Mucosa of descending colon (tissue), 3 donors: ENCODE data around the gene ATG13. TPM values are rescaled to one million over a fixed set of nuclear protein-coding genes. Genes with fewer than 3 reads are reported as not detected.
"Not testable (repeated sequence)": the region's sequence is repeated elsewhere in the genome, so short reads cannot be mapped to it uniquely, and the experiment has no call there.

ENCODE experiments used
- ATAC-seq: fragments of 200-7000 bp; cut with Tn5 transposase; one replicate; pipeline ENCODE4 v1.9.1; 2020; ENCODE audit warnings: mild to moderate bottlenecking, moderate library complexity
- DNase-seq, 3 donors: peaks; one replicate each; pipeline ENCODE4 v3.0.0-alpha.2; 2020
- H3K36me3 ChIP-seq: fragments of 200-600 bp; one replicate; pipeline ENCODE4 v1.8.0; 2021; ENCODE audit warnings: low read depth, mild to moderate bottlenecking
- H3K4me1 ChIP-seq: fragments of 200-600 bp; one replicate; pipeline ENCODE4 v1.8.0; 2021; ENCODE audit warnings: low read depth, mild to moderate bottlenecking
- H3K4me3 ChIP-seq: fragments of 200-600 bp; one replicate; pipeline ENCODE4 v1.8.0; 2021; ENCODE audit warnings: mild to moderate bottlenecking
- H3K9me3 ChIP-seq: fragments of 200-600 bp; one replicate; pipeline ENCODE4 v1.8.0; 2021; ENCODE audit warnings: mild to moderate bottlenecking
- intact Hi-C, 2 donors: fragments of 100-400 bp; cut with DNase I in 1 of 2; cut with micrococcal nuclease in 1 of 2; formaldehyde crosslinking; loops; one replicate each; pipeline versions ENCODE4 v1.11.0 to v1.11.1; 2022; cut with DNase I, micrococcal nuclease
- total RNA-seq, 3 donors: library from RNA; stranded (reverse); fragmentation: NEBNext Ultra II Directional in 2 of 3; extraction: Animal tissue kit (Norgen Biotek cat#: 25700) in 2 of 3; gene quantifications; one replicate each; pipeline versions ENCODE4 v1.2.1 to v1.2.4, GENCODE V29; 2021 to 2023
- TF ChIP-seq, protein P1 (sequence below): fragments of 200-600 bp; IDR thresholded peaks from one replicate; pipeline ENCODE4 v1.8.0; 2022; ENCODE audit warnings: antibody characterized with exemption, mild to moderate bottlenecking
- donor health status: DM: no; HTN: no; CAD: no; lungs with moderate emphysema.
- donor health status: DM: no; HTN: no; CAD: no.
- donor health status: DM: no; HTN: yes; CAD: no.

ATG13 gene
- total RNA-seq, 3 donors from 2014 or later: 61.6 to 81.4 (median 62.3) TPM

DNA sequence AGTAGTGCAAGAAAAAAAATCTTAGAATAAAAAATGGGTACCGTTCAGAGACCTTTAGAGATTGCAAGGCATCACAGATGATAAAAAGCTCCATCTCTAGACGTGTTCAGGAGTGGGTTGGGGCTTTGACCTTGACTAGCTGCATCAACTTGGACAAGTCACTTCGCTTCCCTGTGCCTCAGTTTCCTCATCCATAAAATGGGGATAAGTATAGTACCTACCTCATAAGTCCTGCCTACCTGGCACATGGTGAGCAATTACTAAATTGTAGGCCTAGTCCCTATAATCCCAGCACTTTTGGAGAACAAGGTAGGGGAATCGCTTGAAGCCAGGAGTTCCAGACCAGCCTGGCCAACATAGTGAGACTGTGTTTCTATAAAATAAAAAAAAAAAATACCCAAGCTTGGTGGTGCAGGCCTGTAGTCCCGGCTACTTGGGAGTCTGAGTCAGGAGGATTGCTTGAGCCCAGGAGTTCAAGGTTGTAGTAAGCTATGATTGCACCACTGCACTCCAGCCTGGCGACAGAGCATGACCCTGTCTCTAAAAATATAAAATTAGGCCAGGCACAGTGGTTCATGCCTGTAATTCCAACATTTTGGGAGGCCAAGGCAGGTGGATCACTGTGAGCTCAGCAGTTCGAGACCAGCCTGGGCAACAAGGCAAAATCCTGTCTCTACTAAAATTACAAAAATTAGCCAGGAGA lies 95.7 kb downstream of the ATG13 start:
- Histone ChIP-seq H3K4me3 (no peak overlapping the region), H3K4me1 (peaks cover 3% of the 10 kb centered on the region), H3K9me3 (no peaks in the 10 kb centered on the region), H3K36me3 (no peaks in the 10 kb centered on the region)
- DNase-seq (no peak), ATAC-seq (no peak)
- TF ChIP-seq, protein P1, sequence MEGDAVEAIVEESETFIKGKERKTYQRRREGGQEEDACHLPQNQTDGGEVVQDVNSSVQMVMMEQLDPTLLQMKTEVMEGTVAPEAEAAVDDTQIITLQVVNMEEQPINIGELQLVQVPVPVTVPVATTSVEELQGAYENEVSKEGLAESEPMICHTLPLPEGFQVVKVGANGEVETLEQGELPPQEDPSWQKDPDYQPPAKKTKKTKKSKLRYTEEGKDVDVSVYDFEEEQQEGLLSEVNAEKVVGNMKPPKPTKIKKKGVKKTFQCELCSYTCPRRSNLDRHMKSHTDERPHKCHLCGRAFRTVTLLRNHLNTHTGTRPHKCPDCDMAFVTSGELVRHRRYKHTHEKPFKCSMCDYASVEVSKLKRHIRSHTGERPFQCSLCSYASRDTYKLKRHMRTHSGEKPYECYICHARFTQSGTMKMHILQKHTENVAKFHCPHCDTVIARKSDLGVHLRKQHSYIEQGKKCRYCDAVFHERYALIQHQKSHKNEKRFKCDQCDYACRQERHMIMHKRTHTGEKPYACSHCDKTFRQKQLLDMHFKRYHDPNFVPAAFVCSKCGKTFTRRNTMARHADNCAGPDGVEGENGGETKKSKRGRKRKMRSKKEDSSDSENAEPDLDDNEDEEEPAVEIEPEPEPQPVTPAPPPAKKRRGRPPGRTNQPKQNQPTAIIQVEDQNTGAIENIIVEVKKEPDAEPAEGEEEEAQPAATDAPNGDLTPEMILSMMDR: no peak
- intact Hi-C loops: no loop called here

DNA sequence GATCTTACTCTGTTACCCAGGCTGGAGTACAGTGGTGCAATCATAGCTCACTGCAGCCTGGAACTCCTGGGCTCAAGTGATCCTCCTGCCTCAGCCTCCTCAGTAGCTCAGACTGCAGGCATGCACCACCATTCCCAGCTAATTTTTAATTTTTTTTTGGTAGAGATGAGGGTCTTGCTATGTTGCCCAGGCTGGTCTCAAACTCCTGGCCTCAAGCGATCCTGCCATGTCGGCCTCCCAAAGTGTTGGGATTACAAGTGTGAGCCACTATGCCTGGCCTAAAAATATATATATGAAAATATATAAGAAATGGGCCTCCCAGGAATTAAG lies 100.4 kb downstream of the ATG13 start:
- ATAC-seq, intact Hi-C loops, H3K36me3 ChIP-seq, DNase-seq, H3K4me3 ChIP-seq, H3K4me1 ChIP-seq, H3K9me3 ChIP-seq: not testable (repeated sequence)

DNA sequence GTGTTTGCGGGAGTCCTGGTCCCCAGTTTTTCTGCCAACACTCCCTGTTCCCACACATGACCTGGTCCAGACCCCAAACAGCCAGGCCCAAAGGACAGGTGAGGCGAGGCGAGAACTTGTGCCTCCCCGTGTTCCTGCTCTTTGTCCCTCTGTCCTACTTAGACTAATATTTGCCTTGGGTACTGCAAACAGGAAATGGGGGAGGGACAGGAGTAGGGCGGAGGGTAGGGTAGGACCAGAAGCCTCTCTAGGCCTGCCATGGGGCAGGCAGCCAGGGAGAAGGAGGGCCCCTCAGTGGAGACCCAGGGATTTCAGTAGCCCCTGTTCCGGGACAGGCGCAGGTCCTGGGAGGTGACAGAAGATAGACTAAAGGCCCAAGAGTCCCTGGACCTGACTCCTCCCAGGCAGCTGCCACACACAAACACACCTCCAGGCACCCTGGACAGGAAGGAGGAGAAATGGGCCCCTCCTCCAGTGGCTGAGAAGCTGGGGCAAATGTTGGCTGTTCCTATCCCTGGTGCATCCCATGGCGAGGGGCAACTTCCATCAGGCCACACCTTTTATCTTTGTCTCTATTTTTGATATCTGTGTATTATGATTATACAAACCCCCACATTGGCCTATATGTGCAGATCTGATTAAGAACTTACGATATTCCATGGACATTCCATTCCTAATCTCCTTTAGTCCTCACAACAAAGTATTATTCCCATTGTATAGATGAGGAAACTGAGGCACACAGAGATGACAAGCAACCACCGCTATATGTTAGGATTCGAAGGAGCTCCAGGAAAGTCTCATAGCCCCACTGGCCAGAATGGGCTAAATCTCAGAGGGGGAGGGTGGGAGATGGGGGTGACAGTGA lies 101.0 kb downstream of the ATG13 start:
- intact Hi-C loops: no loop called here
- no peaks in the 10 kb centered on the region for H3K36me3 ChIP-seq
- DNase-seq: peak; percentile 66 to 69 (median 68)

DNA sequence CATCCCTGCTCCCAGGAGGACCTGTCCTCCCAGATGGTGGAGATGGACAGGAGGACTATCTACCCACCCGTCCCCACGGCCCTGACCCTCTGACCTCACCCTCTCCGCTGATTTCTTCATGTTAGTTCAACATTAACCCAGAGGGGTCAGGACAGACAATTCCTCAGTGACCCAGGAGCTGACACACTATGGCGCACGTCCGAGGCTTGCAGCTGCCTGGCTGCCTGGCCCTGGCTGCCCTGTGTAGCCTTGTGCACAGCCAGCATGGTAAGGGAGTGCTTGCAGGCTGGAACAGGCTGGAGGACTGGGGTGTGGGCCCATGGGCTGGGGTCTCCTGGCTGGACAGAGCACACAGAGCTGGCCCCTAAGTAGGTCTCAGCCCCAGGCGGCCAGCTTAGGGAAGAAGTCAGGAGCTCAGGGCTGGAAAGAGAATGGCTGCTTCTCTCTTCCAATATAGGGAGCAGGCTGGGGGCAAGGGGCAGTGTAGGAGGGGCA lies 101.7 kb downstream of the ATG13 start, which contains the start of gene F2:
TSS of gene F2 (plus strand) at position 166 of the 495 bp plus-strand sequence. CDS start at position 189, 23 bp downstream.
- intact Hi-C loops: no loop called here
- peak; percentile 7 for ATAC-seq
- no peaks in the 10 kb centered on the region for H3K9me3 ChIP-seq
- H3K4me3 ChIP-seq: no peak within 1 kb of the TSS
- TF ChIP-seq, protein P1: no peak
- H3K4me1 ChIP-seq: peaks cover 7% of the 10 kb centered on the region
- DNase-seq: no peak
- no peaks in the 10 kb centered on the region for H3K36me3 ChIP-seq

More for the DNA sequence above, 101.0 kb downstream of the ATG13 start:
- H3K9me3 ChIP-seq: no peaks in the 10 kb centered on the region
- ATAC-seq: peak; percentile 98
- TF ChIP-seq, protein P1: no peak
- no peak overlapping the region for H3K4me3 ChIP-seq
- H3K4me1 ChIP-seq: peaks cover 7% of the 10 kb centered on the region

DNA sequence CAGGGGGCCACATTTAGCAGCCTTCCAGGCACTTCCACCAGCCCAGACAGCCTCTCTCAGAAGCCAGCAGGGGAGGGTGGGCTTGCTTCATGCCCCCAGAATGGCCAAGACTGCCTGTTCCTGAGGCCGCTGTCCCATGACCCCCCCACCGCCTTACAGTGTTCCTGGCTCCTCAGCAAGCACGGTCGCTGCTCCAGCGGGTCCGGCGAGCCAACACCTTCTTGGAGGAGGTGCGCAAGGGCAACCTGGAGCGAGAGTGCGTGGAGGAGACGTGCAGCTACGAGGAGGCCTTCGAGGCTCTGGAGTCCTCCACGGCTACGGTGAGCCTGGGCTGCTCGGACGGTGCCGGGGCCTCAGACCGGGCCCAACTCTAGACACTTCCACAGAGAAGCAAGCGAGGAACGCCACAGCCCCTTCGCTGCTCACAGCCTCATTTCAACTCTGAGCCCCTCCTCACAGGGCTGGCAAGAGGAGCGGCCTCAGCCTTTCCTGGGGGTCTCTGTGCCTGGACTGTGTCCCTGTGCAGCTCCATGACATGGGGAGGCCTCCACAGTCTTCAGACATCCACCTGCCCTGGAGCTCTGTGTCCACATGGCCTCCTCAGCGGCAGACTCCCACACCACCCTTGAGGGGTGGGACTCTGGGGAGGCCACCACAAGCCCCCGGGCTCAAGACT lies 102.3 kb downstream of the ATG13 start:
- intact Hi-C loops: no loop called here
- DNase-seq (no peak), ATAC-seq (no peak)
- Histone ChIP-seq H3K4me1 (peaks cover 7% of the 10 kb centered on the region), H3K4me3 (no peak overlapping the region), H3K36me3 (no peaks in the 10 kb centered on the region), H3K9me3 (no peaks in the 10 kb centered on the region)
- TF ChIP-seq, protein P1: no peak
